ENCODE measurements around the gene PFKFB4.
"Not testable (repeated sequence)": the region's sequence is repeated elsewhere in the genome, so short reads cannot be mapped to it uniquely, and the experiment has no call there.

Gene PFKFB4

DNA sequence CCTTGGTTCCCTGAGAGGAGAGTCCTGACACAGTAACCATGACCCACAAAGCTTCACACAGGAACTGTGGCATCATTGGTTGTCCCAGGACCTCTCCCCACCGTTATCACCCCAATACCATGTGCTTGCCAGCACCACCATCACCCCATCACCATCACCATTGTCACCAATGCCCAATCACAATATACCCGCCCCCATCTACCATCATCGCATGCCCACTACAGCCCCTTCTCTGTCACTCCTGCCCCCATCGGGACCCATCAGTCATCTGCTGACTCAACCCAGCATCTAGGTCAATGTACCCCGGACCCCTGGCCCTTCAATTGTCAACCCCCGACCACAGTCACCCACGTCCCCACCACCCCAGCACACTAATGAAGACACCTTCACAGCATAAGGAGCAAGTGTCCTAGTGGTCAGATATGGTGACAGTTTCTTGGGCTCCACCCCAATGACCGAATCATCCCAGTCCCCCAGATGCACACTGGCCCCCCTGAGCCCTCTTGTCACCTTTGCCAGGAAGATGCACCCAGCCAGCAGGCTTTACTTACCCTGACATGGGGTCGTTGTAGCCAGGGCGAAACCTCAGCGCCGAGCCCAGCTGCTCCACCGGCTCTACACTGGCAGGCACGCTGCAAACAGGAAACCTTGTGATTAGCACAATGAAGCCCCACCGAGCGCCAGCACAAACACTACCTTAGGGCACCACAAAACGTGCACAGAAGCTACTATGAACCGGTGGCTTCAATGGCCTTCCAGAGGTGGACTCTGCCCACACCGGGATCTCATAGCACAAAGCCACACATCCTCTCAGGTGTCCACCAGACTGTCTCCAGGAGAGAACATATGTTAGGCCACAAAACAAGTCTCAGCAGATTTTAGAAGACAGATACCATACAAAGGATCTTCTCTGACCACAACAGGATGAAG, 77.7 kb downstream of the PFKFB4 start:
- TF ChIP-seq, protein P1, sequence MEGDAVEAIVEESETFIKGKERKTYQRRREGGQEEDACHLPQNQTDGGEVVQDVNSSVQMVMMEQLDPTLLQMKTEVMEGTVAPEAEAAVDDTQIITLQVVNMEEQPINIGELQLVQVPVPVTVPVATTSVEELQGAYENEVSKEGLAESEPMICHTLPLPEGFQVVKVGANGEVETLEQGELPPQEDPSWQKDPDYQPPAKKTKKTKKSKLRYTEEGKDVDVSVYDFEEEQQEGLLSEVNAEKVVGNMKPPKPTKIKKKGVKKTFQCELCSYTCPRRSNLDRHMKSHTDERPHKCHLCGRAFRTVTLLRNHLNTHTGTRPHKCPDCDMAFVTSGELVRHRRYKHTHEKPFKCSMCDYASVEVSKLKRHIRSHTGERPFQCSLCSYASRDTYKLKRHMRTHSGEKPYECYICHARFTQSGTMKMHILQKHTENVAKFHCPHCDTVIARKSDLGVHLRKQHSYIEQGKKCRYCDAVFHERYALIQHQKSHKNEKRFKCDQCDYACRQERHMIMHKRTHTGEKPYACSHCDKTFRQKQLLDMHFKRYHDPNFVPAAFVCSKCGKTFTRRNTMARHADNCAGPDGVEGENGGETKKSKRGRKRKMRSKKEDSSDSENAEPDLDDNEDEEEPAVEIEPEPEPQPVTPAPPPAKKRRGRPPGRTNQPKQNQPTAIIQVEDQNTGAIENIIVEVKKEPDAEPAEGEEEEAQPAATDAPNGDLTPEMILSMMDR (IDR thresholded peaks at IDR 0.05; ENCODE audit: low read depth, low read length, missing control alignments): no peak
- Histone ChIP-seq H3K36me3 (replicated peaks) (no peaks in the 10 kb centered on the region), H3K27ac (no peak overlapping the region), H3K27me3 (replicated peaks) (no peaks in the 10 kb centered on the region), H3K4me3 (ENCODE audit: low read depth, low read length) (no peak overlapping the region)
- DNase-seq: no peak
- in situ Hi-C loops (cut with HindIII; ENCODE audit: low pct_ligation_motif_present, low sequenced_read_pairs): no loop called here

DNA sequence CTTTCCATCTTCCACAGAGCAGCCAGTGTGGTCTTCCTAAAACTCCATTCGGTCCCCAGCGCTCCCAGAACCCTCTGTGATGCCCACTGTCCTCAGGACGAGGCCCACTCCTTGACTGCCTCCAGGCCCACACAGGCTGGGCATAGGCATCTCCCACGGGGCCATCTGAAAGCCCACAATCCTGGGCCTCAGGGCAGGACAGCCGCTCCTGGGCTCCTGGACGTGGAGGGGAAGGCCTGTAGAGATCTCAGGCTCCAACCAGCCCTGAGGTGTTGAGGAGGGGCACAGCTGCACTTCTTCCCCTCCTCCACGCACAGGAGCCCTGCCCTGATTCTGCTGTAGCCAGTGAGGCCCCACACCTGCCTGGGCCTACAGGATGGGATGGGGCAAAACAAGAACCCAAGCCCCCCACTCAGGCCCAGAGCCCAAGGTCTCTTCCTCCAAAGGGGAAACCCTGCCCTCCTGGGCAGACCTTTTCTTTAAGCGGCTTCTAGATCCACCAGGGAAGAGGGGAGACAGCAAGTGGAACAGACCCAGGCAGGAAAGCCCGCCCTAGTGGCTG, 78.6 kb downstream of the PFKFB4 start:
- no peak overlapping the region for H3K27ac ChIP-seq
- H3K36me3 ChIP-seq (replicated peaks): no peaks in the 10 kb centered on the region
- no peak overlapping the region for H3K4me3 ChIP-seq (ENCODE audit: low read depth, low read length)
- in situ Hi-C loops (cut with HindIII; ENCODE audit: low pct_ligation_motif_present, low sequenced_read_pairs): no loop called here
- no peaks in the 10 kb centered on the region for H3K27me3 ChIP-seq (replicated peaks)
- no peak for DNase-seq
- TF ChIP-seq, protein P1 (IDR thresholded peaks at IDR 0.05; ENCODE audit: low read depth, low read length, missing control alignments): no peak

DNA sequence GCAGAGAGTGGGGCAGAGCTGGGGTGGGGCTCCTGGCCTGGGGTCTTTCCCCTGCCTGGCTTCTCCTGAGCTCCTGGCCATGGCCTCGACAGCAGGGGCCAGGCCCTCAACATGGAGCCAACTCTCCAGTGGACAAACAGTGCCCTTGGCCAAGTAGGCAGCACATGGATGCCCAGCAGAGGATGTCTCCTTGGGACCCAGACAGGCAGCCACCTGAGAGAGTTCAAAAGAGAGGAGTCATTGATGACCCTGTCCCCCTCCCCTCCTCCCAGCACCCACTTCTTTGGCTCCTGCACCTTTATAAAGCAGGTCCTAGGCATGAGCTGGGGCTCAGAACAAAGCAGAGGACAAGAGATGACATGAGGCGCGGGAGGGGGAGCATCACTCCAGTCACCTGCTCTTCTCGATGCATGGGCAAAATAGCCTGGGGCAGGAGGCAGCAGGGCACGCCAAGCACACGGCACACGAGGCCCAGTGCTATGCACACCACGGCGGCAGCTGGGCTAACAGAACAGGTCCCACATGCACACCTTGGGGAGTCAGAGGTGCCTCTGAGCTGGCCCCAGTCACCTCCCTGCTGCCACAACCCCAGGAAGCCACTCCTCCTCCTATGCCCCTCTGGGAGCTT, 80.1 kb downstream of the PFKFB4 start:
- H3K36me3 ChIP-seq (replicated peaks): no peaks in the 10 kb centered on the region
- H3K27ac ChIP-seq: no peak overlapping the region
- TF ChIP-seq, protein P1 (IDR thresholded peaks at IDR 0.05; ENCODE audit: low read depth, low read length, missing control alignments): no peak
- no peak for DNase-seq
- no peaks in the 10 kb centered on the region for H3K27me3 ChIP-seq (replicated peaks)
- no peak overlapping the region for H3K4me3 ChIP-seq (ENCODE audit: low read depth, low read length)
- in situ Hi-C loops (cut with HindIII; ENCODE audit: low pct_ligation_motif_present, low sequenced_read_pairs): no loop called here

DNA sequence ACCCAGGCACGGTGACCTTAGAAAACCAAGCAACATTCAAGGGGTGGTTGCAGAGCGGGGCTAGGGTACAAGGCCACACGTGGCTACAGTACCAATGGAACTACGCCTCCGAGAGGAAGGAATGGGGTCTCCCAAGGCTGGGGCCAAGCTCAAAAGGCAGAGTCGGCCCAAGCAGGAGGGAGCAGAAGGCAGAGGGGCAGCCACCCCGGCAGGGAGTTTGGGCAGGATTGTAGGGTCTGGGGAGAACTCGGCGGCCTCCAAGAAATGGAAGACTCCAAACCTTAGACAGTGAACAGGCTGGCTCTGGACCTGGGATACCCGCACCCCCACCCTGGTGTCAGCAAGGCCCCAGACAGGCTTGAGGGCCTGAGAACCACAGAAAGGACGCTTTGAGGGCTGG, 81.4 kb downstream of the PFKFB4 start:
- Histone ChIP-seq H3K27ac (no peak overlapping the region), H3K27me3 (replicated peaks) (no peaks in the 10 kb centered on the region), H3K4me3 (ENCODE audit: low read depth, low read length) (no peak overlapping the region), H3K36me3 (replicated peaks) (no peaks in the 10 kb centered on the region)
- DNase-seq: no peak
- in situ Hi-C loops (cut with HindIII; ENCODE audit: low pct_ligation_motif_present, low sequenced_read_pairs): no loop called here
- TF ChIP-seq, protein P1 (IDR thresholded peaks at IDR 0.05; ENCODE audit: low read depth, low read length, missing control alignments): no peak

DNA sequence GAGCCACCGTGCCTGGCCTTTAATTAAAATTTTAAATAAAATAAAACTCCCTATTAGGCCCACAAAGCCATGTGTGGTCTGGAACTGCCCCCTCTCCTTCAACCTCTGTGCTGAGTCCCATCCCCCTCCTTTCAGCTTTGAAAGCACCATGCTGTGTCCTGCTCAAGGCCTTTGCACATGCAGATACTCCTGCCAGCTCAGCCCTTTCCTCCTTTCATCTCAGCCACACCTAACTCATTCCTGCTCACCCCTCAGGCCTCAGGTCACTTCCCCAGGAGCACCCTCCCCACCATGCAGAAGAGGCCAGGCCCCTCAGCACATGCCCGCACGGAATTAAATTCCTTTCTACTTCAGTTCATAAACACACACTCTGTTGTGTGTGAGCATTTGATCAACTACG, 82.0 kb downstream of the PFKFB4 start:
- in situ Hi-C loops (cut with HindIII; ENCODE audit: low pct_ligation_motif_present, low sequenced_read_pairs): no loop called here
- no peaks in the 10 kb centered on the region for H3K27me3 ChIP-seq (replicated peaks)
- no peak overlapping the region for H3K27ac ChIP-seq
- no peaks in the 10 kb centered on the region for H3K36me3 ChIP-seq (replicated peaks)
- no peak for DNase-seq
- TF ChIP-seq, protein P1 (IDR thresholded peaks at IDR 0.05; ENCODE audit: low read depth, low read length, missing control alignments): no peak
- no peak overlapping the region for H3K4me3 ChIP-seq (ENCODE audit: low read depth, low read length)

DNA sequence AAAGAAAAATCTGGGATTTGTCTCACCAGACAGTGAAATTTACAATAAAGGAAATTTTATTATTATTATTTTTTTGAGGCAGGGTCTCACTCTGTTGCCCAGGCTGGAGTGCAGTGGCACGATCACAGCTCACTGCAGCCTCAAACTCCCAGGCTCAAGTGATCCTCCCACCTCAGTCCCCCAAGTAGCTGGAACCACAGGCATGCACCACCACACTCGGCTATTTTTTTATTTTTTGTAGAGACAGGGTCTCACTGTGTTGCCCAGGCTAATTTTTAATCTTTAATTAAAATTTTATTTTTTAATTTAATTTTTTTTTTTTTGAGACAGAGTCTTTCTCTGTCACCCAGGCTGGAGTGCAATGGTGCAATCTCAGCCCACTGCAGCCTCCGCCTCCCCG, 82.6 kb downstream of the PFKFB4 start:
- H3K27me3 ChIP-seq (replicated peaks); H3K36me3 ChIP-seq (replicated peaks); DNase-seq; in situ Hi-C loops (cut with HindIII; ENCODE audit: low pct_ligation_motif_present, low sequenced_read_pairs); H3K27ac ChIP-seq; H3K4me3 ChIP-seq (ENCODE audit: low read depth, low read length): not testable (repeated sequence)

All from brain microvascular endothelial cell (primary cell).